ENCODE data around the gene ZNF841. TPM values are rescaled to one million over a fixed set of nuclear protein-coding genes. Genes with fewer than 3 reads are reported as not detected.

ZNF841 gene
- total RNA-seq = 10 to 100 TPM; 27.3 to 37.7 TPM
- 6.8 TPM for polyA plus RNA-seq (2013, experiment 1 of 2)
- 6.1 TPM for polyA plus RNA-seq (2013, experiment 2 of 2)
- long read RNA-seq, experiment 1, partial matches to known transcripts = 0 of 1 reads
- long read RNA-seq, experiment 1, other reads (novel, unspliced or antisense) = 1 of 1 reads
- long read RNA-seq, experiment 2, partial matches to known transcripts = 3 of 12 reads
- long read RNA-seq, experiment 2, other reads (novel, unspliced or antisense) = 6 of 12 reads
- long read RNA-seq, experiment 3, partial matches to known transcripts = 0 of 11 reads
- long read RNA-seq, experiment 3, other reads (novel, unspliced or antisense) = 7 of 11 reads
- long read RNA-seq, experiment 4, partial matches to known transcripts = 0 of 3 reads
- long read RNA-seq, experiment 4, other reads (novel, unspliced or antisense) = 3 of 3 reads

GRCh38 chr19:52095172-52096014 lies at the start of gene ZNF841:
TSS of gene ZNF841 (minus strand) at chr19:52095765. CDS start at chr19:52084801, 10,964 bp downstream.
- peaks cover 78% of the 10 kb centered on the region for H3K9me3 ChIP-seq (ENCODE audit: control insufficient read depth, low read length)
- TF ChIP-seq CTCF (conservative IDR thresholded peaks at IDR 0.05) = peak; percentile 16
- peak within 1 kb of the TSS; percentile 91 for H3K9ac ChIP-seq (ENCODE audit: extremely low read depth, low read length, poor library complexity, severe bottlenecking)
- no peak within 1 kb of the TSS for H3K27ac ChIP-seq (ENCODE audit: low read depth, low read length)
- H3K4me1 ChIP-seq (ENCODE audit: control insufficient read depth, insufficient read depth, low read length) = no peaks in the 10 kb centered on the region
- peaks cover 35% of the 10 kb centered on the region for H3K36me3 ChIP-seq (ENCODE audit: control insufficient read depth, insufficient read depth, low read length)
- no peaks in the 10 kb centered on the region for H3K27me3 ChIP-seq (ENCODE audit: control insufficient read depth, insufficient read depth, low read length, poor library complexity, severe bottlenecking)
- Mint-ChIP-seq H3K4me1 (peaks cover 13% of the 10 kb centered on the region), H3K36me3 (ENCODE audit: low read depth) (peaks cover 42% of the 10 kb centered on the region), H3K4me3 (peak within 1 kb of the TSS; percentile 92), H3K27ac (peak within 1 kb of the TSS; percentile 93), H3K27me3 (ENCODE audit: insufficient read depth) (peaks cover 2% of the 10 kb centered on the region), H3K9me3 (peaks cover 70% of the 10 kb centered on the region)
- peak; percentile 99 for DNase-seq
- whole genome bisulfite sequencing, 2 experiments (ENCODE audit: insufficient coverage in 1 of 2, insufficient read length in 1 of 2) = 3 to 5% methylated on average over 39 to 59 of the region's 59 CpGs
- peak within 1 kb of the TSS; percentile 98 for H3K4me3 ChIP-seq (ENCODE audit: low read length)

- Mint-ChIP-seq H3K4me1 (peaks cover 11% of the 10 kb centered on the region), H3K27ac (no peak overlapping the region), H3K27me3 (ENCODE audit: insufficient read depth) (no peaks in the 10 kb centered on the region), H3K4me3 (no peak overlapping the region), H3K36me3 (ENCODE audit: low read depth) (peaks cover 8% of the 10 kb centered on the region), H3K9me3 (peaks cover 37% of the 10 kb centered on the region)
- Histone ChIP-seq H3K4me3 (ENCODE audit: low read length) (no peak overlapping the region), H3K9ac (ENCODE audit: extremely low read depth, low read length, poor library complexity, severe bottlenecking) (no peak overlapping the region), H3K9me3 (ENCODE audit: control insufficient read depth, low read length) (peaks cover 49% of the 10 kb centered on the region), H3K27ac (ENCODE audit: low read depth, low read length) (no peak overlapping the region), H3K4me1 (ENCODE audit: control insufficient read depth, insufficient read depth, low read length) (no peaks in the 10 kb centered on the region), H3K36me3 (ENCODE audit: control insufficient read depth, insufficient read depth, low read length) (peaks cover 6% of the 10 kb centered on the region), H3K27me3 (ENCODE audit: control insufficient read depth, insufficient read depth, low read length, poor library complexity, severe bottlenecking) (no peaks in the 10 kb centered on the region)
- WGBS, 2 experiments (ENCODE audit: insufficient coverage in 1 of 2, insufficient read length in 1 of 2) = 86 to 95% methylated on average over 2 to 3 of the region's 3 CpGs
- DNase-seq = no peak
- TF ChIP-seq CTCF (conservative IDR thresholded peaks at IDR 0.05) = no peak
Measured at GRCh38 chr19:52142001-52142595, 46.5 kb upstream of the ZNF841 start.

GRCh38 chr19:52141203-52141602 lies 45.6 kb upstream of the ZNF841 start:
- Histone ChIP-seq H3K9ac (ENCODE audit: extremely low read depth, low read length, poor library complexity, severe bottlenecking) (no peak overlapping the region), H3K36me3 (ENCODE audit: control insufficient read depth, insufficient read depth, low read length) (peaks cover 12% of the 10 kb centered on the region), H3K4me3 (ENCODE audit: low read length) (no peak overlapping the region), H3K4me1 (ENCODE audit: control insufficient read depth, insufficient read depth, low read length) (no peaks in the 10 kb centered on the region), H3K27me3 (ENCODE audit: control insufficient read depth, insufficient read depth, low read length, poor library complexity, severe bottlenecking) (no peaks in the 10 kb centered on the region), H3K27ac (ENCODE audit: low read depth, low read length) (no peak overlapping the region), H3K9me3 (ENCODE audit: control insufficient read depth, low read length) (peaks cover 47% of the 10 kb centered on the region)
- Mint-ChIP-seq H3K27ac (no peak overlapping the region), H3K36me3 (ENCODE audit: low read depth) (peaks cover 14% of the 10 kb centered on the region), H3K4me3 (no peak overlapping the region), H3K27me3 (ENCODE audit: insufficient read depth) (no peaks in the 10 kb centered on the region), H3K4me1 (peaks cover 11% of the 10 kb centered on the region), H3K9me3 (peaks cover 35% of the 10 kb centered on the region)
- 79 to 92% methylated on average over 2 of the region's 2 CpGs for WGBS, 2 experiments (ENCODE audit: insufficient coverage in 1 of 2, insufficient read length in 1 of 2)
- no peak for TF ChIP-seq CTCF (conservative IDR thresholded peaks at IDR 0.05)
- no peak for DNase-seq

Measured in endodermal cell (in vitro differentiated cells).